Mammary epithelial cell (primary cell): Measurements from ENCODE around the gene GJB2.

Experiments
- EZH2 ChIP-seq: IDR thresholded peaks from 2 replicates; pipeline ENCODE4 v1.6.1; 2012; ENCODE audit warnings: low read length, inconsistent platforms, borderline replicate concordance
- TF ChIP-seq, protein P1 (sequence below), 2 donors: IDR thresholded peaks in 1 of 2; conservative IDR thresholded peaks in 1 of 2; 2 replicates each; pipeline ENCODE4 v1.5.1; 2011 to 2012; ENCODE audit warnings: inconsistent platforms in 2 of 2, low read length in 2 of 2, mild to moderate bottlenecking in 2 of 2, control low read depth in 1 of 2, low read depth in 1 of 2; ENCODE audit not compliant: insufficient read depth in 1 of 2; ENCODE audit errors: extremely low read depth in 1 of 2

- TF ChIP-seq, protein P1, sequence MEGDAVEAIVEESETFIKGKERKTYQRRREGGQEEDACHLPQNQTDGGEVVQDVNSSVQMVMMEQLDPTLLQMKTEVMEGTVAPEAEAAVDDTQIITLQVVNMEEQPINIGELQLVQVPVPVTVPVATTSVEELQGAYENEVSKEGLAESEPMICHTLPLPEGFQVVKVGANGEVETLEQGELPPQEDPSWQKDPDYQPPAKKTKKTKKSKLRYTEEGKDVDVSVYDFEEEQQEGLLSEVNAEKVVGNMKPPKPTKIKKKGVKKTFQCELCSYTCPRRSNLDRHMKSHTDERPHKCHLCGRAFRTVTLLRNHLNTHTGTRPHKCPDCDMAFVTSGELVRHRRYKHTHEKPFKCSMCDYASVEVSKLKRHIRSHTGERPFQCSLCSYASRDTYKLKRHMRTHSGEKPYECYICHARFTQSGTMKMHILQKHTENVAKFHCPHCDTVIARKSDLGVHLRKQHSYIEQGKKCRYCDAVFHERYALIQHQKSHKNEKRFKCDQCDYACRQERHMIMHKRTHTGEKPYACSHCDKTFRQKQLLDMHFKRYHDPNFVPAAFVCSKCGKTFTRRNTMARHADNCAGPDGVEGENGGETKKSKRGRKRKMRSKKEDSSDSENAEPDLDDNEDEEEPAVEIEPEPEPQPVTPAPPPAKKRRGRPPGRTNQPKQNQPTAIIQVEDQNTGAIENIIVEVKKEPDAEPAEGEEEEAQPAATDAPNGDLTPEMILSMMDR (conservative IDR thresholded peaks at IDR 0.05 in 1 of 2, IDR thresholded peaks at IDR 0.05 in 1 of 2; ENCODE audit: extremely low read depth in 1 of 2, insufficient read depth in 1 of 2, low read depth in 1 of 2, low read length in 2 of 2), result no peak
- no peak for TF ChIP-seq EZH2
Observed at GRCh38 chr13:20206065-20206697, 13.4 kb upstream of the GJB2 start.
